Trophoblast cell (in vitro differentiated cells and primary cell): ENCODE results near the gene BMS1.
A peak's percentile ranks its signal among the peaks of the same experiment; 100 is the strongest.

Experiments used
- DNase-seq, 2 donors: peaks; one replicate each; pipeline ENCODE4 v3.0.0-alpha.2; 2016
- H2AFZ ChIP-seq: 2 replicates; pipeline ENCODE4 v1.6.1; 2013; ENCODE audit warnings: low read length, moderate library complexity, mild to moderate bottlenecking; ENCODE audit not compliant: insufficient read depth, poor library complexity
- H2AK5ac ChIP-seq: 2 replicates; pipeline ENCODE4 v1.6.1; 2013; ENCODE audit warnings: mild to moderate bottlenecking, low read length
- H2BK120ac ChIP-seq: 2 replicates; pipeline ENCODE4 v1.6.1; 2013; ENCODE audit warnings: low read length, mild to moderate bottlenecking, moderate library complexity; ENCODE audit not compliant: insufficient read depth, poor library complexity
- H2BK12ac ChIP-seq: 2 replicates; pipeline ENCODE4 v1.6.1; 2013; ENCODE audit warnings: mild to moderate bottlenecking, low read length, moderate library complexity
- H2BK5ac ChIP-seq: 2 replicates; pipeline ENCODE4 v1.6.1; 2013; ENCODE audit warnings: low read length, low read depth, moderate library complexity, mild to moderate bottlenecking; ENCODE audit not compliant: poor library complexity
- H3K14ac ChIP-seq: 2 replicates; pipeline ENCODE4 v1.6.1; 2013; ENCODE audit warnings: mild to moderate bottlenecking, low read length
- H3K18ac ChIP-seq: 2 replicates; pipeline ENCODE4 v1.6.1; 2013; ENCODE audit warnings: mild to moderate bottlenecking, low read length
- H3K23ac ChIP-seq: 2 replicates; pipeline ENCODE4 v1.6.1; 2013; ENCODE audit warnings: low read length
- H3K27ac ChIP-seq: 2 replicates; pipeline ENCODE4 v1.5.1; 2013; ENCODE audit warnings: low read depth, mild to moderate bottlenecking, inconsistent platforms, low read length, moderate library complexity
- H3K27me3 ChIP-seq: 2 replicates; pipeline ENCODE4 v1.6.1; 2013; ENCODE audit warnings: inconsistent platforms, mild to moderate bottlenecking, low read length, moderate library complexity; ENCODE audit not compliant: insufficient read depth
- H3K36me3 ChIP-seq, 2 experiments: 1 replicate in 1 of 2; 2 replicates in 1 of 2; pipeline ENCODE4 v1.6.1; 2013; ENCODE audit warnings: low read length in 2 of 2, mild to moderate bottlenecking in 2 of 2, moderate library complexity in 1 of 2; ENCODE audit not compliant: insufficient read depth in 2 of 2, control insufficient read depth in 1 of 2
- H3K4ac ChIP-seq: 2 replicates; pipeline ENCODE4 v1.6.1; 2013; ENCODE audit warnings: low read depth, mild to moderate bottlenecking, low read length, moderate library complexity
- H3K4me1 ChIP-seq, 2 experiments: 1 replicate in 1 of 2; 2 replicates in 1 of 2; pipeline ENCODE4 v1.6.1; 2013; ENCODE audit warnings: low read length in 2 of 2, mild to moderate bottlenecking in 2 of 2, moderate library complexity in 1 of 2; ENCODE audit not compliant: insufficient read depth in 2 of 2, control insufficient read depth in 1 of 2
- H3K4me2 ChIP-seq: 2 replicates; pipeline ENCODE4 v1.6.1; 2013; ENCODE audit warnings: inconsistent platforms, mild to moderate bottlenecking, low read length, moderate library complexity
- H3K4me3 ChIP-seq: 2 replicates; pipeline ENCODE4 v1.5.1; 2013; ENCODE audit warnings: mild to moderate bottlenecking, low read depth, low read length, inconsistent platforms
- H3K79me1 ChIP-seq: one replicate; pipeline ENCODE4 v1.6.1; 2013; ENCODE audit warnings: low read length
- H3K79me2 ChIP-seq: 2 replicates; pipeline ENCODE4 v1.6.1; 2013; ENCODE audit warnings: low read length, mild to moderate bottlenecking; ENCODE audit not compliant: control insufficient read depth, insufficient read depth, poor library complexity
- H3K9ac ChIP-seq: 2 replicates; pipeline ENCODE4 v1.6.1; 2013; ENCODE audit warnings: mild to moderate bottlenecking, low read length
- H3K9me3 ChIP-seq: 2 replicates; pipeline ENCODE4 v1.6.1; 2013; ENCODE audit warnings: low read depth, mild to moderate bottlenecking, control low read depth, inconsistent platforms, low read length; ENCODE audit not compliant: insufficient read depth
- H4K12ac ChIP-seq: 2 replicates; pipeline ENCODE4 v1.6.1; 2013; ENCODE audit warnings: low read depth, mild to moderate bottlenecking, low read length, moderate library complexity
- H4K8ac ChIP-seq: 2 replicates; pipeline ENCODE4 v1.6.1; 2013; ENCODE audit warnings: low read depth, mild to moderate bottlenecking, low read length, moderate library complexity
- H4K91ac ChIP-seq: one replicate; pipeline ENCODE4 v1.6.1; 2013; ENCODE audit warnings: low read depth, mild to moderate bottlenecking, low read length, moderate library complexity
- WGBS: extraction: QIAGEN DNeasy Blood & Tissue Kit; methylation state at CpG from one replicate; pipeline ENCODE4 v1.1.7; 2013; ENCODE audit warnings: missing lambda C conversion rate; ENCODE audit not compliant: insufficient read length, insufficient coverage; ENCODE audit errors: extremely low coverage; 5-methylcytosine and 5-hydroxymethylcytosine counted together

Gene BMS1

GRCh38 chr10:42780456-42780855 lies 2.1 kb upstream of the BMS1 start:
- Histone ChIP-seq H3K79me1 (peaks cover 8% of the 10 kb centered on the region), H3K18ac (no peak overlapping the region), H4K12ac (no peak overlapping the region), H4K91ac (no peak overlapping the region), H3K79me2 (peaks cover 3% of the 10 kb centered on the region), H2BK5ac (no peak overlapping the region), H2BK12ac (no peak overlapping the region), H3K14ac (no peak overlapping the region), H3K36me3 (peaks cover 1 to 4% of the 10 kb centered on the region in 2 experiments), H3K27ac (no peak overlapping the region), H3K27me3 (no peaks in the 10 kb centered on the region), H3K4me1 (peaks cover 0 to 2% of the 10 kb centered on the region in 2 experiments), H3K4ac (no peak overlapping the region), H3K4me3 (no peak overlapping the region), H2AK5ac (no peak overlapping the region), H2BK120ac (no peak overlapping the region), H3K23ac (no peak overlapping the region), H4K8ac (no peak overlapping the region), H3K9ac (no peak overlapping the region), H3K9me3 (peaks cover 5% of the 10 kb centered on the region), H3K4me2 (no peak overlapping the region), H2AFZ (no peak overlapping the region)
- WGBS: no CpG with 5 or more reads among the region's 4 CpGs
- no peak for DNase-seq

- H3K36me3 ChIP-seq: peaks cover 8 to 15% of the 10 kb centered on the region in 2 experiments
- H3K79me2 ChIP-seq: peaks cover 3% of the 10 kb centered on the region
- H3K9me3 ChIP-seq: peaks cover 3% of the 10 kb centered on the region
- H3K23ac ChIP-seq: no peak overlapping the region
- no peak overlapping the region for H2BK12ac ChIP-seq
- no peak overlapping the region for H3K4ac ChIP-seq
- WGBS: no CpG with 5 or more reads among the region's 18 CpGs
- no peak overlapping the region for H2AK5ac ChIP-seq
- H3K18ac ChIP-seq: peak overlapping the region; percentile 40
- H3K4me1 ChIP-seq: peaks cover 0 to 2% of the 10 kb centered on the region in 2 experiments
- peak overlapping the region; percentile 46 for H2AFZ ChIP-seq
- peak overlapping the region; percentile 69 for H3K9ac ChIP-seq
- peak overlapping the region; percentile 89 for H3K4me3 ChIP-seq
- no peaks in the 10 kb centered on the region for H3K27me3 ChIP-seq
- H4K12ac ChIP-seq: peak overlapping the region; percentile 85
- peak overlapping the region; percentile 63 for H3K27ac ChIP-seq
- H2BK120ac ChIP-seq: peak overlapping the region; percentile 48
- H4K8ac ChIP-seq: peak overlapping the region; percentile 87
- peak overlapping the region; percentile 38 for H3K14ac ChIP-seq
- DNase-seq: peak in 1 of 2 donors; percentile 10
- H3K79me1 ChIP-seq: peaks cover 8% of the 10 kb centered on the region
- H2BK5ac ChIP-seq: peak overlapping the region; percentile 19
- peak overlapping the region; percentile 62 for H4K91ac ChIP-seq
- peak overlapping the region; percentile 97 for H3K4me2 ChIP-seq
These were observed 626 bp upstream of the BMS1 start for GRCh38 chr10:42781893-42782445.

GRCh38 chr10:42783181-42783549 lies 570 bp downstream of the BMS1 start:
- peaks cover 0 to 2% of the 10 kb centered on the region in 2 experiments for H3K4me1 ChIP-seq
- H2AK5ac ChIP-seq: peak overlapping the region; percentile 79
- H3K18ac ChIP-seq: no peak overlapping the region
- no peak overlapping the region for H2BK5ac ChIP-seq
- no CpG with 5 or more reads among the region's 11 CpGs for WGBS
- H3K4me2 ChIP-seq: peak overlapping the region; percentile 97
- H2AFZ ChIP-seq: peak overlapping the region; percentile 66
- H2BK120ac ChIP-seq: no peak overlapping the region
- peak overlapping the region; percentile 13 for H3K14ac ChIP-seq
- peaks cover 8% of the 10 kb centered on the region for H3K79me1 ChIP-seq
- peaks cover 3% of the 10 kb centered on the region for H3K79me2 ChIP-seq
- no peak overlapping the region for H3K23ac ChIP-seq
- no peak overlapping the region for H2BK12ac ChIP-seq
- peak overlapping the region; percentile 89 for H3K4me3 ChIP-seq
- peak; percentile 27 to 62 for DNase-seq
- peaks cover 3% of the 10 kb centered on the region for H3K9me3 ChIP-seq
- H3K4ac ChIP-seq: peak overlapping the region; percentile 57
- peaks cover 8 to 17% of the 10 kb centered on the region in 2 experiments for H3K36me3 ChIP-seq
- H4K91ac ChIP-seq: no peak overlapping the region
- H4K12ac ChIP-seq: peak overlapping the region; percentile 35
- H3K9ac ChIP-seq: peak overlapping the region; percentile 87
- H3K27me3 ChIP-seq: no peaks in the 10 kb centered on the region
- H4K8ac ChIP-seq: peak overlapping the region; percentile 85
- peak overlapping the region; percentile 40 for H3K27ac ChIP-seq

- no peak for DNase-seq
- Histone ChIP-seq H3K4me3 (no peak overlapping the region), H3K14ac (no peak overlapping the region), H3K27me3 (no peaks in the 10 kb centered on the region), H3K4me1 (peaks cover 0 to 2% of the 10 kb centered on the region in 2 experiments), H4K8ac (no peak overlapping the region), H3K79me2 (peaks cover 3% of the 10 kb centered on the region), H2BK12ac (no peak overlapping the region), H3K36me3 (peaks cover 16 to 27% of the 10 kb centered on the region in 2 experiments), H3K4me2 (no peak overlapping the region), H3K9me3 (peaks cover 3% of the 10 kb centered on the region), H3K18ac (no peak overlapping the region), H3K9ac (no peak overlapping the region), H3K23ac (no peak overlapping the region), H4K12ac (no peak overlapping the region), H2AK5ac (no peak overlapping the region), H2BK5ac (no peak overlapping the region), H4K91ac (no peak overlapping the region), H2BK120ac (no peak overlapping the region), H2AFZ (no peak overlapping the region), H3K27ac (no peak overlapping the region), H3K79me1 (peaks cover 8% of the 10 kb centered on the region), H3K4ac (no peak overlapping the region)
- no CpG with 5 or more reads among the region's 6 CpGs for WGBS
These were observed 3.2 kb downstream of the BMS1 start for GRCh38 chr10:42785759-42786158.
